HCT116 (cell line): ENCODE data around the gene EML4. TPM values are rescaled to one million over a fixed set of nuclear protein-coding genes. Genes with fewer than 3 reads are reported as not detected.
A peak's percentile ranks its signal among the peaks of the same experiment; 100 is the strongest.

Experiments
- ATAC-seq: fragments of 200-7000 bp; cut with Tn5 transposase; 2 replicates; pipeline ENCODE4 v1.9.1; 2020; ENCODE audit warnings: mild to moderate bottlenecking, moderate library complexity
- BruUV-seq: library from RNA; stranded (reverse); fragments of 400-500 nt; replicated peaks from 2 replicates; lab custom pipeline; 2021; lab: Mats Ljungman, UMichigan
- CTCF ChIA-PET: fragments of 300-600 bp; sonication (Branson Sonifier 250); formaldehyde crosslinking; loops from one replicate; lab custom pipeline; 2021; ENCODE audit warnings: antibody characterized with exemption; lab: Charles Lee
- POLR2A ChIA-PET: fragments of 300-600, 350-600 bp; sonication (Branson Sonifier 250); formaldehyde crosslinking; loops from one replicate; lab custom pipeline; 2021; ENCODE audit warnings: antibody characterized with exemption; lab: Charles Lee
- RAD21 ChIA-PET, 2 experiments: fragments of 300-600 bp; sonication (Branson Sonifier 250); formaldehyde crosslinking; loops; one replicate each; lab custom pipeline; 2023; ENCODE audit warnings: low total read pairs in 2 of 2; ENCODE audit not compliant: uncharacterized antibody in 2 of 2, unreplicated experiment in 2 of 2, low non-redundant PET in 1 of 2; lab: Charles Lee
- DNase-seq: peaks from one replicate; pipeline ENCODE4 v3.0.0-alpha.2; 2010; ENCODE audit warnings: low read depth, low spot score
- H2AFZ ChIP-seq: fragments of 200-600 bp; shearing (Covaris generic), sonication (generic); 2 replicates; pipeline ENCODE4 v1.6.1; 2017; ENCODE audit warnings: low read depth, mixed run types, mixed read lengths, antibody characterized with exemption, low read length; ENCODE audit not compliant: poor library complexity, severe bottlenecking
- H3K27ac ChIP-seq: 2 replicates; pipeline ENCODE4 v1.5.1; 2012; ENCODE audit warnings: low read depth, low read length
- H3K27me3 ChIP-seq: fragments of 200-600 bp; sonication (generic); 2 replicates; pipeline ENCODE4 v1.6.1; 2016; ENCODE audit warnings: mixed run types, low read length, mixed read lengths; ENCODE audit not compliant: insufficient read depth
- H3K36me3 ChIP-seq, 2 experiments: fragments of 200-500 bp in 1 of 2; fragments of 200-600 bp in 1 of 2; sonication (Bioruptor generic) in 1 of 2; sonication (generic) in 1 of 2; 2 replicates each; pipeline versions ENCODE4 v1.5.1 to v1.6.1; 2014 to 2016; ENCODE audit warnings: low read length in 2 of 2, inconsistent platforms in 1 of 2, mixed read lengths in 1 of 2, mixed run types in 1 of 2; ENCODE audit not compliant: insufficient read depth in 2 of 2, control insufficient read depth in 1 of 2
- H3K4me1 ChIP-seq, 2 experiments: fragments of 200-600 bp in 1 of 2; sonication (generic) in 1 of 2; 2 replicates each; pipeline versions ENCODE4 v1.5.1 to v1.6.1; 2012 to 2017; ENCODE audit warnings: low read length in 2 of 2, inconsistent platforms in 1 of 2, mild to moderate bottlenecking in 1 of 2, mixed read lengths in 1 of 2, mixed run types in 1 of 2, moderate library complexity in 1 of 2; ENCODE audit not compliant: insufficient read depth in 2 of 2, control insufficient read depth in 1 of 2
- H3K4me2 ChIP-seq: fragments of 200-600 bp; sonication (generic); 2 replicates; pipeline ENCODE4 v1.6.1; 2017; ENCODE audit warnings: mixed run types, low read length, mixed read lengths
- H3K4me3 ChIP-seq, 2 experiments: fragments of 200-600 bp in 1 of 2; sonication (generic) in 1 of 2; replicated peaks in 1 of 2; 2 replicates each; pipeline ENCODE4 v1.5.1; 2011 to 2016; ENCODE audit warnings: low read length in 2 of 2, control low read depth in 1 of 2, low read depth in 1 of 2, mild to moderate bottlenecking in 1 of 2, mixed read lengths in 1 of 2, mixed run types in 1 of 2
- H3K79me2 ChIP-seq: fragments of 200-600 bp; sonication (generic); 2 replicates; pipeline ENCODE4 v1.6.1; 2017; ENCODE audit warnings: mild to moderate bottlenecking, mixed run types, low read length, moderate library complexity, mixed read lengths; ENCODE audit not compliant: insufficient read depth
- H3K9ac ChIP-seq: fragments of 200-600 bp; sonication (generic); 2 replicates; pipeline ENCODE4 v1.6.1; 2016; ENCODE audit warnings: low read length, mixed read lengths
- H3K9me2 ChIP-seq: fragments of 200-600 bp; sonication (generic), shearing (Covaris generic); 2 replicates; pipeline ENCODE4 v1.6.1; 2017; ENCODE audit warnings: mixed run types, mild to moderate bottlenecking, moderate library complexity; ENCODE audit not compliant: insufficient read depth
- H3K9me3 ChIP-seq, 2 experiments: fragments of 200-500 bp in 1 of 2; fragments of 200-600 bp in 1 of 2; sonication (Bioruptor generic) in 1 of 2; sonication (generic) in 1 of 2; 2 replicates each; pipeline ENCODE4 v1.6.1; 2014 to 2017; ENCODE audit warnings: low read length in 2 of 2, mixed read lengths in 2 of 2, inconsistent platforms in 1 of 2, low read depth in 1 of 2, mild to moderate bottlenecking in 1 of 2, mixed run types in 1 of 2, moderate library complexity in 1 of 2; ENCODE audit not compliant: control insufficient read depth in 1 of 2, insufficient read depth in 1 of 2
- H4K20me1 ChIP-seq: fragments of 200-600 bp; sonication (generic), shearing (Covaris generic); 2 replicates; pipeline ENCODE4 v1.6.1; 2017; ENCODE audit warnings: mixed run types, mild to moderate bottlenecking, moderate library complexity; ENCODE audit not compliant: insufficient read depth
- RAD21 ChIP-seq: IDR thresholded peaks from 2 replicates; pipeline ENCODE4 v1.6.1; 2012; ENCODE audit warnings: low read depth, mild to moderate bottlenecking
- intact Hi-C: fragments of 100-400 bp; cut with micrococcal nuclease; formaldehyde crosslinking; loops from 2 replicates; pipeline ENCODE4 v1.10.0; 2022
- total RNA-seq: library from RNA; stranded (reverse); gene quantifications from one replicate; pipeline ENCODE4 v1.2.1, GENCODE V29; 2021; ENCODE audit not compliant: unreplicated experiment
- TF ChIP-seq, protein P1 (sequence below): IDR thresholded peaks from 2 replicates; pipeline ENCODE4 v1.6.1; 2012; ENCODE audit warnings: low read depth
- TF ChIP-seq, protein P2 (sequence below), 3 experiments: fragments of 200-600 bp in 1 of 3; sonication (generic) in 1 of 3; IDR thresholded peaks in 2 of 3; conservative IDR thresholded peaks in 1 of 3; 2 replicates each; pipeline ENCODE4 v1.5.1; 2012 to 2017; ENCODE audit warnings: low read depth in 2 of 3, low read length in 2 of 3, antibody characterized with exemption in 1 of 3, borderline replicate concordance in 1 of 3, control low read depth in 1 of 3, mild to moderate bottlenecking in 1 of 3, mixed read lengths in 1 of 3, mixed run types in 1 of 3, moderate library complexity in 1 of 3; ENCODE audit not compliant: insufficient read depth in 1 of 3

Gene EML4
- total RNA-seq, 1 experiment from 2014 or later = 53.5 TPM

DNA sequence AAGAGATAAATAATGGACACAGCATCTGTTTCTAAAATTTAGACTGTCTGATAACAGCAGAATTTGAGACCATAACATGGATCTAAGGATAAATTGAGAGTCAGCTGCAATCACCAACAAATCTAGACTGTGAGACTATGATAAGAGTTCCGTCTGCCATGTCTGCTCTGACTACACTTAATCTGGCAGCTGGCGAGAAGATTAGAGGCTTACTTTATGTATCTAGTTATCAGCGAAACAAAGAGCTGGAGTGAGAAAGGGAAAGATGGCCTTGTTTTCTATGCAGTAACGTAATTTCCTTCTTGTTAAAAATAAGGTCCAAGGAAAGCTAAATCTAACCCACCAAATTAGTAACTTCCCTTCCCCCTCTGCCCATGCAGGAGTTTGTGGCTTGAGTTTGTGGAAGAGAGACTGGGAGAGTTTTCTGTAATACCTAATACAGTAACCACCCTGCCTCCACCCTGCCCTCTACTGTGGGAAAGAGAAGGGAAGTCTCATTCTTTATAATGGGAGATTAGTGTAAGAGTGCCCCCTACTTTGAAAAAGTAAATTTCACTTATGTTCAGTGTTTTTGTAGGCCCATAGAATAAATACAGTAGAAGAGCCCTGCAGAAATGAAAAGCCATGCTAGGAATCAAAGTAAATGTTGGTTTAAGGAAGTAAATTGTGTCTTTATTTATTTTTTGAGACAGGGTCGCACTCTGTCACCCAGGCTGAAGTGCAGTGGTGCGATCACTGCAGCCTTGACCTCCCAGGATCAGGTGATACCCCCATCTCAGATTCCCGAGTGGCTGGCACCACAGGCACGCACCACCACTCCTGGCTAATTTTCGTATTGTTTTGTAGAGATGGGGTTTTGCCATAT lies 27.5 kb downstream of the EML4 start:
- Histone ChIP-seq H2AFZ (no peak overlapping the region), H3K4me2 (peak overlapping the region; percentile 64; the same call in 1 of the 2 replicates), H3K9me3 (no peaks in the 10 kb centered on the region), H4K20me1 (peaks cover 19% of the 10 kb centered on the region; the same call in 1 of the 2 replicates), H3K27me3 (no peaks in the 10 kb centered on the region), H3K9me2 (no peaks in the 10 kb centered on the region), H3K4me1 (peaks cover 22 to 37% of the 10 kb centered on the region in 2 experiments), H3K9ac (no peak overlapping the region), H3K4me3 (no peak overlapping the region), H3K36me3 (no peaks in the 10 kb centered on the region), H3K27ac (no peak overlapping the region), H3K79me2 (peaks cover 91% of the 10 kb centered on the region)
- BruUV-seq = no TSS peak
- ChIA-PET CTCF (interaction anchor here (0.8 to 1.9 kb wide), 3 partner anchors 11 to 100 kb away, joined by 3 to 14 read pairs (median 3); no protein-coding TSS in a partner anchor), POLR2A (no interaction called here), RAD21 (no interaction called here)
- peak; percentile 78 for TF ChIP-seq RAD21
- TF ChIP-seq, protein P1, sequence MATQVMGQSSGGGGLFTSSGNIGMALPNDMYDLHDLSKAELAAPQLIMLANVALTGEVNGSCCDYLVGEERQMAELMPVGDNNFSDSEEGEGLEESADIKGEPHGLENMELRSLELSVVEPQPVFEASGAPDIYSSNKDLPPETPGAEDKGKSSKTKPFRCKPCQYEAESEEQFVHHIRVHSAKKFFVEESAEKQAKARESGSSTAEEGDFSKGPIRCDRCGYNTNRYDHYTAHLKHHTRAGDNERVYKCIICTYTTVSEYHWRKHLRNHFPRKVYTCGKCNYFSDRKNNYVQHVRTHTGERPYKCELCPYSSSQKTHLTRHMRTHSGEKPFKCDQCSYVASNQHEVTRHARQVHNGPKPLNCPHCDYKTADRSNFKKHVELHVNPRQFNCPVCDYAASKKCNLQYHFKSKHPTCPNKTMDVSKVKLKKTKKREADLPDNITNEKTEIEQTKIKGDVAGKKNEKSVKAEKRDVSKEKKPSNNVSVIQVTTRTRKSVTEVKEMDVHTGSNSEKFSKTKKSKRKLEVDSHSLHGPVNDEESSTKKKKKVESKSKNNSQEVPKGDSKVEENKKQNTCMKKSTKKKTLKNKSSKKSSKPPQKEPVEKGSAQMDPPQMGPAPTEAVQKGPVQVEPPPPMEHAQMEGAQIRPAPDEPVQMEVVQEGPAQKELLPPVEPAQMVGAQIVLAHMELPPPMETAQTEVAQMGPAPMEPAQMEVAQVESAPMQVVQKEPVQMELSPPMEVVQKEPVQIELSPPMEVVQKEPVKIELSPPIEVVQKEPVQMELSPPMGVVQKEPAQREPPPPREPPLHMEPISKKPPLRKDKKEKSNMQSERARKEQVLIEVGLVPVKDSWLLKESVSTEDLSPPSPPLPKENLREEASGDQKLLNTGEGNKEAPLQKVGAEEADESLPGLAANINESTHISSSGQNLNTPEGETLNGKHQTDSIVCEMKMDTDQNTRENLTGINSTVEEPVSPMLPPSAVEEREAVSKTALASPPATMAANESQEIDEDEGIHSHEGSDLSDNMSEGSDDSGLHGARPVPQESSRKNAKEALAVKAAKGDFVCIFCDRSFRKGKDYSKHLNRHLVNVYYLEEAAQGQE = no peak
- TF ChIP-seq, protein P2, sequence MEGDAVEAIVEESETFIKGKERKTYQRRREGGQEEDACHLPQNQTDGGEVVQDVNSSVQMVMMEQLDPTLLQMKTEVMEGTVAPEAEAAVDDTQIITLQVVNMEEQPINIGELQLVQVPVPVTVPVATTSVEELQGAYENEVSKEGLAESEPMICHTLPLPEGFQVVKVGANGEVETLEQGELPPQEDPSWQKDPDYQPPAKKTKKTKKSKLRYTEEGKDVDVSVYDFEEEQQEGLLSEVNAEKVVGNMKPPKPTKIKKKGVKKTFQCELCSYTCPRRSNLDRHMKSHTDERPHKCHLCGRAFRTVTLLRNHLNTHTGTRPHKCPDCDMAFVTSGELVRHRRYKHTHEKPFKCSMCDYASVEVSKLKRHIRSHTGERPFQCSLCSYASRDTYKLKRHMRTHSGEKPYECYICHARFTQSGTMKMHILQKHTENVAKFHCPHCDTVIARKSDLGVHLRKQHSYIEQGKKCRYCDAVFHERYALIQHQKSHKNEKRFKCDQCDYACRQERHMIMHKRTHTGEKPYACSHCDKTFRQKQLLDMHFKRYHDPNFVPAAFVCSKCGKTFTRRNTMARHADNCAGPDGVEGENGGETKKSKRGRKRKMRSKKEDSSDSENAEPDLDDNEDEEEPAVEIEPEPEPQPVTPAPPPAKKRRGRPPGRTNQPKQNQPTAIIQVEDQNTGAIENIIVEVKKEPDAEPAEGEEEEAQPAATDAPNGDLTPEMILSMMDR (IDR thresholded peaks at IDR 0.05 in 2 of 3, conservative IDR thresholded peaks at IDR 0.05 in 1 of 3; ENCODE audit: borderline replicate concordance in 1 of 3, insufficient read depth in 1 of 3, low read depth in 2 of 3, low read length in 2 of 3) = peak; percentile 50 to 98 (median 66)
- intact Hi-C loops = loop anchor here (1.0 kb wide), 1 partner anchor 100 kb away; no protein-coding TSS in a partner anchor
- ATAC-seq (peak; percentile 91), DNase-seq (peak; percentile 22)
